CD8-positive, alpha-beta memory T cell (primary cell): ENCODE results near the gene DNAJB12. TPM values are rescaled to one million over a fixed set of nuclear protein-coding genes. Genes with fewer than 3 reads are reported as not detected.
"Not testable (repeated sequence)": the region's sequence is repeated elsewhere in the genome, so short reads cannot be mapped to it uniquely, and the experiment has no call there.

Experiments used
- CTCF ChIA-PET: fragments of 350-600 bp; sonication (Branson Sonifier 250); formaldehyde crosslinking; loops from one replicate; lab custom pipeline; 2021; ENCODE audit warnings: antibody characterized with exemption; lab: Charles Lee
- POLR2A ChIA-PET: fragments of 350-600 bp; sonication (Branson Sonifier 250); formaldehyde crosslinking; loops from one replicate; lab custom pipeline; 2021; ENCODE audit warnings: antibody characterized with exemption; lab: Charles Lee
- DNase-seq, 5 donors: peaks; one replicate each; pipeline versions ENCODE4 v3.0.0 to v3.0.0-alpha.2; 2020 to 2022; ENCODE audit warnings: mixed read lengths in 1 of 5
- H3K27ac ChIP-seq: one replicate; pipeline ENCODE4 v1.7.0; 2013; ENCODE audit warnings: low read depth, mild to moderate bottlenecking, low read length, moderate library complexity
- H3K27me3 ChIP-seq: 2 replicates; pipeline ENCODE4 v1.7.0; 2013; ENCODE audit warnings: low read length, mild to moderate bottlenecking; ENCODE audit not compliant: insufficient read depth, poor library complexity, severe bottlenecking
- H3K36me3 ChIP-seq: 2 replicates; pipeline ENCODE4 v1.7.0; 2013; ENCODE audit warnings: mild to moderate bottlenecking, low read length, moderate library complexity; ENCODE audit not compliant: insufficient read depth
- H3K4me1 ChIP-seq: 2 replicates; pipeline ENCODE4 v1.7.0; 2013; ENCODE audit warnings: mild to moderate bottlenecking, low read length, moderate library complexity; ENCODE audit not compliant: insufficient read depth
- H3K4me3 ChIP-seq: 2 replicates; pipeline ENCODE4 v1.7.0; 2013; ENCODE audit warnings: mild to moderate bottlenecking, low read length
- H3K9me3 ChIP-seq: 2 replicates; pipeline ENCODE4 v1.7.0; 2013; ENCODE audit warnings: mild to moderate bottlenecking, low read length
- H3K27ac Mint-ChIP-seq, 8 donors: one replicate each; pipeline ENCODE4 v1.8.0; 2020 to 2021; ENCODE audit warnings: mixed read lengths in 8 of 8, mild to moderate bottlenecking in 6 of 8, inconsistent platforms in 3 of 8, moderate library complexity in 3 of 8
- H3K27me3 Mint-ChIP-seq, 2 donors: one replicate each; pipeline ENCODE4 v1.8.0; 2020 to 2021; ENCODE audit warnings: mixed read lengths in 2 of 2, mild to moderate bottlenecking in 1 of 2, moderate library complexity in 1 of 2
- H3K36me3 Mint-ChIP-seq, 3 donors: one replicate each; pipeline ENCODE4 v1.8.0; 2020 to 2021; ENCODE audit warnings: mixed read lengths in 3 of 3, inconsistent platforms in 1 of 3, mild to moderate bottlenecking in 1 of 3
- H3K4me1 Mint-ChIP-seq, 3 donors: one replicate each; pipeline ENCODE4 v1.8.0; 2020 to 2021; ENCODE audit warnings: mixed read lengths in 3 of 3, inconsistent platforms in 1 of 3, mild to moderate bottlenecking in 1 of 3
- H3K4me3 Mint-ChIP-seq, 7 donors: one replicate each; pipeline ENCODE4 v1.8.0; 2020 to 2021; ENCODE audit warnings: mixed read lengths in 7 of 7, mild to moderate bottlenecking in 6 of 7, moderate library complexity in 4 of 7, inconsistent platforms in 2 of 7
- H3K9me3 Mint-ChIP-seq, 5 donors: one replicate each; pipeline ENCODE4 v1.8.0; 2020 to 2022; ENCODE audit warnings: mixed read lengths in 5 of 5, mild to moderate bottlenecking in 3 of 5, moderate library complexity in 2 of 5, inconsistent platforms in 1 of 5
- polyA plus RNA-seq: library from polyadenylated mRNA; unstranded; fragments of 300-500 nt; fragmentation: Illumina TruSeq; gene quantifications from one replicate; pipeline ENCODE4 v1.2.3, GENCODE V29; 2021
- total RNA-seq, 2 experiments: library from RNA; stranded (reverse); gene quantifications; one replicate each; pipeline ENCODE4 v1.2.3, GENCODE V29; 2021

Gene DNAJB12
- total and polyA plus RNA-seq, 3 experiments from 2014 or later = 28.0 to 30.4 (median 29.4) TPM

DNA sequence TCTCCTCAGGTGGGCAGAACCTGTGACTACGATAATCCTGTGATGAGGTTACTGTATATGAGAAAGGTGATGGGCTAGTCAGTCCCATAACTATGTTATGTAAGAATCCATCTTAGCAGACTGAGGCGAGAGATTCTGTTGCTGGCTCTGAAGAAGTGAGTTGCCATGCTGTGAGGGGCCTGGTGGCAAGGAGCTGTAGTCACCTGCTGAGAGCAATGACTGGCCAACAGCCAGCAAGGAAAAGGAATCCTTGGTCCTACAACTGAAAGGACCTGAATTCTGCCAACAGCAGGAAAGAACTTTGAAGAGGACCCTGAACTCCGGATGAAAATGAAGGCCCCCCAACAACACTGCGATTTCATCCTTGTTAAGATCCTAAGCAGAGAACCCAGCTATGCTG lies 31.0 kb upstream of the DNAJB12 start:
- Mint-ChIP-seq H3K27ac (no peak overlapping the region), H3K4me1 (no peaks in the 10 kb centered on the region), H3K4me3 (no peak overlapping the region), H3K27me3 (no peaks in the 10 kb centered on the region), H3K36me3 (peaks cover 0 to 3% (median 2%) of the 10 kb centered on the region in 3 donors), H3K9me3 (no peaks in the 10 kb centered on the region)
- CTCF ChIA-PET = no interaction called here
- no peak for DNase-seq
- POLR2A ChIA-PET = no interaction called here
- Histone ChIP-seq H3K27me3 (no peaks in the 10 kb centered on the region), H3K9me3 (no peaks in the 10 kb centered on the region), H3K4me1 (no peaks in the 10 kb centered on the region), H3K36me3 (no peaks in the 10 kb centered on the region), H3K27ac (no peak overlapping the region), H3K4me3 (no peak overlapping the region)

DNA sequence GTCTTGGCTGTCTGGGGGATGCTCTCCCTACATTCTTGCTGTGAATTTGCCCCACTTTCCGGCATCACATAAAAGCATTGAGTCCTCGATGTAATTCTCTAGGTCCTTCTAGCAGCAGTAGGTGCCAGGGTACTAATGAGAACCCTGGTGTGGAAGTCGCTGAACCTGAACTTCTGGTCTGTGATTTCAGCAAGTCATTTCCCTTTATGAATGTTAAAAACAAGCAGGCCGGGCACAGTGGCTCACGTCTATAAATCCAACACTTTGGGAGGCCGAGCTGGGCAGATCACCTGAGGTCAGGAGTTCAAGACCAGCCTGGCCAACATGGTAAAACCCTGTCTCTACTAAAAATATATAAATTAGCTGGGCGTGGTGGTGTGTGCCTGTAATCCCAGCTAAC lies 30.3 kb upstream of the DNAJB12 start:
- DNase-seq, H3K4me1 ChIP-seq, POLR2A ChIA-PET, H3K9me3 Mint-ChIP-seq, H3K4me3 Mint-ChIP-seq, H3K4me3 ChIP-seq, H3K36me3 ChIP-seq, H3K9me3 ChIP-seq, H3K4me1 Mint-ChIP-seq, H3K27me3 ChIP-seq, H3K27ac ChIP-seq, H3K36me3 Mint-ChIP-seq, H3K27me3 Mint-ChIP-seq: not testable (repeated sequence)
- CTCF ChIA-PET = interaction anchor here (1.1 kb wide), 1 partner anchor 20 kb away, joined by 3 read pairs; no protein-coding TSS in a partner anchor
- H3K27ac Mint-ChIP-seq = peak overlapping the region in 1 of 8 donors; percentile 19

DNA sequence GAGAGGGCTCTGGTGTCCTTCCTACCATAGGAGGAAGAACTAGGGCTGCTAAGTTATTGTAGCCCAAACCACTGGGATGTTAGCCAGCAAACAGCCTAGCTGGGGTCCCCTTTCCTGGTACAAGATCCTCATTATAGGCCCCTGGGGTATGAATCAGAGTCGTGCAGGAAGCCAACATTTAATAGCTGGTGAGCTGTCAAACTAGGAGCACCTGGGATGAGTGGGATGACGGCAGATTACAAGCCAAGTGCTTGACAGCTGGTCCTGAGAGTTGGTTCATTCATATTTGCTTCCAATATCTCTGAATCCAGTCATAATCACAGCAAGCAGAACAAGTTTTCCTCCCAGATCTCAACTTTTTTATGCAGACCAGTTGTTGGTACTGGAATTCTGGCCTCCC lies 25.1 kb upstream of the DNAJB12 start:
- H3K4me3 ChIP-seq = no peak overlapping the region
- no peak overlapping the region for H3K27ac ChIP-seq
- H3K36me3 ChIP-seq = no peaks in the 10 kb centered on the region
- Mint-ChIP-seq H3K4me3 (no peak overlapping the region), H3K27ac (no peak overlapping the region), H3K9me3 (no peaks in the 10 kb centered on the region), H3K36me3 (peaks cover 4 to 12% (median 11%) of the 10 kb centered on the region in 3 donors), H3K4me1 (peaks cover 0 to 7% (median 2%) of the 10 kb centered on the region in 3 donors), H3K27me3 (no peaks in the 10 kb centered on the region)
- no peaks in the 10 kb centered on the region for H3K9me3 ChIP-seq
- H3K27me3 ChIP-seq = no peaks in the 10 kb centered on the region
- DNase-seq = no peak
- CTCF ChIA-PET = interaction anchor here (1.1 kb wide), 1 partner anchor 15 kb away, joined by 3 read pairs; no protein-coding TSS in a partner anchor
- H3K4me1 ChIP-seq = no peaks in the 10 kb centered on the region
- POLR2A ChIA-PET = no interaction called here

DNA sequence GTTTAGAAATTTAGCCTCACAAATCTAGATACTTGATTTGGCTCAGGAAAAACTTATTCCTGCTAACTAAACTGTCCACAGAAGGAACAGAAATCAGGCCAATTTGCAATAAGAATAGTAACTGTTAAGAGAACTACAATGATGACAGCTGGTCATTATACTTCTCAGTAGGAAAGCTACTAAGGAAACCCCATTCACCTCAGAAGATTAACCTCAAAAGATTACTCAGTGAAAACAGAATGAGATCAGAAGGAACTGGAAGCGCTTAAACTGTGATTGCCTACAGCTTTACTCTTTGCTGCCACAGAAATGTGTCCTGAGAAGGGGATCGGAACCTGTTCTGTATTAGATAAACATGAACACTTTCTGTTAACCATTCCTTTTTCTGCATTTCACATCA lies 24.3 kb upstream of the DNAJB12 start:
- Histone ChIP-seq H3K4me3 (no peak overlapping the region), H3K27ac (no peak overlapping the region), H3K4me1 (no peaks in the 10 kb centered on the region), H3K9me3 (no peaks in the 10 kb centered on the region), H3K36me3 (no peaks in the 10 kb centered on the region), H3K27me3 (no peaks in the 10 kb centered on the region)
- Mint-ChIP-seq H3K27me3 (no peaks in the 10 kb centered on the region), H3K4me3 (no peak overlapping the region), H3K27ac (peak overlapping the region in 1 of 8 donors; percentile 23), H3K36me3 (peaks cover 4 to 16% (median 13%) of the 10 kb centered on the region in 3 donors), H3K9me3 (no peaks in the 10 kb centered on the region), H3K4me1 (peaks cover 0 to 7% (median 2%) of the 10 kb centered on the region in 3 donors)
- CTCF ChIA-PET = interaction anchor here (1.1 kb wide), 1 partner anchor 14 kb away, joined by 3 read pairs; no protein-coding TSS in a partner anchor
- DNase-seq = no peak
- POLR2A ChIA-PET = no interaction called here

DNA sequence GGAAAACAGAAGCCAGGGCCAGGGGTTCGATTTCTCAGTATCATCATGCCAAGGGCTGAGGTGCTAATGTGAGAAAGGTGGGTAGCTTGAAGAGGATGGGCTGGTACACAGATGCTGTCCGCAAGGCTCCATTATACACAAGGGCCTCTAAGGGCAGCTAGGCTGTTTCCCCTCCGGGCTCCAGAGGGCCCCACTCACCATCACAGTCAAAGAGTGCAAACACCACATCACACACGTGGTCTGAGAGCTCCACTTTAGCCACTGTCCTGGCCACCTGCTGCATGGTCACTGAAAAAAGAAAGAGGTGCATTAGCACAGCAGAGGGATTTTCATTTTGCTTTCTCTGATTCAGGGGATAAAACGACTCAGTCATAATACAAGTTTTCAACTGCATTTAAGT lies 20.9 kb upstream of the DNAJB12 start:
- ChIA-PET POLR2A (no interaction called here), CTCF (interaction anchor here (0.6 to 3.3 kb wide), 2 partner anchors 11 kb away, joined by 3 to 18 read pairs; no protein-coding TSS in a partner anchor)
- H3K27me3 ChIP-seq = no peaks in the 10 kb centered on the region
- Mint-ChIP-seq H3K4me1 (peaks cover 4 to 12% (median 7%) of the 10 kb centered on the region in 3 donors), H3K9me3 (no peaks in the 10 kb centered on the region), H3K4me3 (no peak overlapping the region), H3K36me3 (peaks cover 4 to 18% (median 13%) of the 10 kb centered on the region in 3 donors), H3K27ac (no peak overlapping the region), H3K27me3 (peaks cover 0 to under 1% of the 10 kb centered on the region in 2 donors)
- H3K9me3 ChIP-seq = no peaks in the 10 kb centered on the region
- DNase-seq = no peak
- H3K36me3 ChIP-seq = no peaks in the 10 kb centered on the region
- no peak overlapping the region for H3K27ac ChIP-seq
- H3K4me3 ChIP-seq = no peak overlapping the region
- peaks cover 2% of the 10 kb centered on the region for H3K4me1 ChIP-seq

DNA sequence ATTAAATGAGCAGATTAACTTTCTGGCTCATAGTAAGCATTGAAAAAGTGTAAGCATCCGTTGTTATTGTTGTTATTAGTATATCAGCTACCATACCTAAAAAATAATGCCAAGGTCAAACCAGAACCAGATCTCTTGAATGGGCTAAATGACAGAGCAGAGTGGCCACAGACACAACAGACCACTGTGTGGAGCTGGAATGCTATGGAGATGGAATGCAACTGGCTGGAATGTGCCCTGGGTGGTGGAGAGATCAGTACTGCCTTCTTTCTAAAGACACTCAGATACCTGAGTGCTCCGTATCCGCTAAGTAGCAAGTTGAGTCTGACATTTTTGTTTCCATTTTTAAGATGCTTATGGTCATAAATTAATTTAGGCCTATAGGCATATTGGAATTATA lies 20.5 kb upstream of the DNAJB12 start:
- ChIA-PET CTCF (interaction anchor here (0.6 to 3.3 kb wide), 2 partner anchors 11 to 104 kb away, joined by 4 to 18 read pairs; no protein-coding TSS in a partner anchor), POLR2A (no interaction called here)
- Mint-ChIP-seq H3K9me3 (no peaks in the 10 kb centered on the region), H3K4me3 (no peak overlapping the region), H3K27ac (no peak overlapping the region), H3K4me1 (peaks cover 8 to 16% (median 11%) of the 10 kb centered on the region in 3 donors), H3K36me3 (peaks cover 4 to 19% (median 13%) of the 10 kb centered on the region in 3 donors), H3K27me3 (peaks cover 0 to 2% of the 10 kb centered on the region in 2 donors)
- H3K9me3 ChIP-seq = no peaks in the 10 kb centered on the region
- H3K36me3 ChIP-seq = no peaks in the 10 kb centered on the region
- H3K4me3 ChIP-seq = no peak overlapping the region
- peaks cover 6% of the 10 kb centered on the region for H3K4me1 ChIP-seq
- no peak overlapping the region for H3K27ac ChIP-seq
- DNase-seq = no peak
- no peaks in the 10 kb centered on the region for H3K27me3 ChIP-seq

DNA sequence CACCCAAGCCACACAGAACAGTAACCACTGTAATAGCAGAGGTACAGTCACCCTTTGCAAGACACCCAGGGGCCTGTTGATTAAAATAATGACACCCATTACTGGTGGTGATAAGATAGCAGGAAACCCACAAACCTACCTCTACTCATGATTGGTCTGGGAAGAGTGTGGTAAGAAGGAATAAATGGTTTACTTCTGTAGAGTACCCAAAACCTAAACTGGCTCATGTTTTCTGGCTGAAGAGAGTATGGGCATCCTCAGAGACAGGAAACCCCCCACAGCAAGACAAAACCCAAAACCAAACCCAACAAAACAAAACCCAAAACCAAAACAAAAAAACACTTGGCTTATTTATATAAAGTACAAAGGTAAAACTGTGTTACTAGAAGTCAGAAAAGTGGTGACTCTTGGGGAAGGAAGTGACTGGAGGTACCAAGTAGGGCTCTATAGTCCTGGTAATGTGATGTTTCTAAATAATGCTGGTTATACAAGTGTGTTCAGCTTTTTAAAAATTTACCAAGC lies 15.5 kb upstream of the DNAJB12 start:
- H3K4me3 Mint-ChIP-seq = peak overlapping the region; percentile 11 to 87 (median 71)
- no peaks in the 10 kb centered on the region for H3K9me3 Mint-ChIP-seq
- H3K27me3 ChIP-seq = no peaks in the 10 kb centered on the region
- no peak overlapping the region for H3K4me3 ChIP-seq
- peaks cover 24 to 44% (median 32%) of the 10 kb centered on the region in 3 donors for H3K4me1 Mint-ChIP-seq
- CTCF ChIA-PET = interaction anchor here (1.5 to 2.6 kb wide), 2 partner anchors 419 to 463 kb away, joined by 5 read pairs; no protein-coding TSS in a partner anchor
- DNase-seq = peak; percentile 6 to 86 (median 30)
- H3K36me3 ChIP-seq = no peaks in the 10 kb centered on the region
- peaks cover 0 to 2% of the 10 kb centered on the region in 2 donors for H3K27me3 Mint-ChIP-seq
- POLR2A ChIA-PET = interaction anchor here (1.1 kb wide), 1 partner anchor 464 kb away, joined by 3 read pairs; no protein-coding TSS in a partner anchor
- no peaks in the 10 kb centered on the region for H3K9me3 ChIP-seq
- H3K36me3 Mint-ChIP-seq = peaks cover 3 to 26% (median 8%) of the 10 kb centered on the region in 3 donors
- peaks cover 6% of the 10 kb centered on the region for H3K4me1 ChIP-seq
- no peak overlapping the region for H3K27ac ChIP-seq
- peak overlapping the region; percentile 63 to 95 (median 86) for H3K27ac Mint-ChIP-seq

DNA sequence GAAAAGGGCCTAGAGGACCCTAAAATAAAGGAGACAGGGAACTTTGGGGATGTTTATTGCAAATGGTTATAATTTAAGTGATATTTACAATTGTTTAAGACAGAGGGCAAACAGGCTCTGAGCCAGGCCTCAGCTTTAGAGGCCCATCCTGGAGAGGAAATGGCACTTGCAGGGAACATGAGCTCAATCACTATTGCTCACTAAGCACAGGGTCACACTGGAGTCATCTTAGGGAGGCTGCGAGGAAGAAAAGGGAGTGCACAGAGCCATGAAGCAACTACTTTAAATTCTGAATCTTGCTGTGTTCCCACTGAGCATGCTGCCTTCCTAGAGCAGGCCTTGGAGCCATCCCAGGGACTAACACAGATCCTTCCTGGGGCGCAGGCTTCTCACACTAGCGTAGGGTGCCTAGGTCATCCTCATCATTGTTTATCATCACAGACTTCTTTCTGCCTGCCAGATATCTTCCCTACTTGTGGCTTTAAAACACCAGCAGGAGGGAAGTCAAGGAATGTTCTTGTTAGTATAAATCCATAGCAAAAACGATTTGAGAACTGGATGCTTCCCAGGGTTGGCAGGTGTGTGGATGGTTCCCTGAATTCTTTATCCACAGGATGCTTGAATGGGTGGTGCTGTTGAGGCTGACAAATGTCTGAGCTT lies 12.7 kb upstream of the DNAJB12 start:
- Histone ChIP-seq H3K9me3 (no peaks in the 10 kb centered on the region), H3K4me3 (no peak overlapping the region), H3K4me1 (peaks cover 16% of the 10 kb centered on the region), H3K36me3 (no peaks in the 10 kb centered on the region), H3K27ac (no peak overlapping the region), H3K27me3 (no peaks in the 10 kb centered on the region)
- Mint-ChIP-seq H3K4me3 (peak overlapping the region in 1 of 7 donors; percentile 49), H3K27me3 (peaks cover 0 to 2% of the 10 kb centered on the region in 2 donors), H3K9me3 (no peaks in the 10 kb centered on the region), H3K36me3 (peaks cover 0 to 17% (median 1%) of the 10 kb centered on the region in 3 donors), H3K27ac (peak overlapping the region in 5 of 8 donors; percentile 12 to 70 (median 43)), H3K4me1 (peaks cover 35 to 57% (median 46%) of the 10 kb centered on the region in 3 donors)
- DNase-seq = no peak
- POLR2A ChIA-PET = no interaction called here
- CTCF ChIA-PET = interaction anchor here (1.4 kb wide), 1 partner anchor 467 kb away, joined by 3 read pairs; no protein-coding TSS in a partner anchor
